Activated CD4-positive, alpha-beta memory T cell treated with anti-CD3 and anti-CD28 coated beads, Interleukin-2, amount 10 ng/mL, durations not matched to agents 7 days and 5 days (primary cell): ENCODE results near the gene SHE. TPM values are rescaled to one million over a fixed set of nuclear protein-coding genes. Genes with fewer than 3 reads are reported as not detected.

Source experiments
- CTCF ChIA-PET: fragments of 350-600 bp; sonication (Branson Sonifier 250); formaldehyde crosslinking; loops from one replicate; lab custom pipeline; 2021; ENCODE audit warnings: antibody characterized with exemption, inconsistent platforms; lab: Charles Lee
- POLR2A ChIA-PET: fragments of 350-600 bp; sonication (Branson Sonifier 250); formaldehyde crosslinking; loops from one replicate; lab custom pipeline; 2021; ENCODE audit warnings: antibody characterized with exemption; lab: Charles Lee
- DNase-seq: peaks from one replicate; pipeline ENCODE4 v3.0.0-alpha.2; 2020
- H3K27ac Mint-ChIP-seq: one replicate; pipeline ENCODE4 v1.8.0; 2021; ENCODE audit warnings: mild to moderate bottlenecking, mixed read lengths
- H3K27me3 Mint-ChIP-seq: one replicate; pipeline ENCODE4 v1.8.0; 2021; ENCODE audit warnings: mixed read lengths
- H3K36me3 Mint-ChIP-seq: one replicate; pipeline ENCODE4 v1.8.0; 2021; ENCODE audit warnings: low read depth, mixed read lengths
- H3K4me1 Mint-ChIP-seq: one replicate; pipeline ENCODE4 v1.8.0; 2021; ENCODE audit warnings: mixed read lengths
- H3K4me3 Mint-ChIP-seq: one replicate; pipeline ENCODE4 v1.8.0; 2021; ENCODE audit warnings: mild to moderate bottlenecking, mixed read lengths
- H3K9me3 Mint-ChIP-seq: one replicate; pipeline ENCODE4 v1.8.0; 2021; ENCODE audit warnings: mixed read lengths
- total RNA-seq, 2 experiments: library from RNA; stranded (reverse); gene quantifications; one replicate each; pipeline ENCODE4 v1.2.3, GENCODE V29; 2021

Gene SHE
- total RNA-seq, 2 experiments from 2014 or later: not detected

DNA sequence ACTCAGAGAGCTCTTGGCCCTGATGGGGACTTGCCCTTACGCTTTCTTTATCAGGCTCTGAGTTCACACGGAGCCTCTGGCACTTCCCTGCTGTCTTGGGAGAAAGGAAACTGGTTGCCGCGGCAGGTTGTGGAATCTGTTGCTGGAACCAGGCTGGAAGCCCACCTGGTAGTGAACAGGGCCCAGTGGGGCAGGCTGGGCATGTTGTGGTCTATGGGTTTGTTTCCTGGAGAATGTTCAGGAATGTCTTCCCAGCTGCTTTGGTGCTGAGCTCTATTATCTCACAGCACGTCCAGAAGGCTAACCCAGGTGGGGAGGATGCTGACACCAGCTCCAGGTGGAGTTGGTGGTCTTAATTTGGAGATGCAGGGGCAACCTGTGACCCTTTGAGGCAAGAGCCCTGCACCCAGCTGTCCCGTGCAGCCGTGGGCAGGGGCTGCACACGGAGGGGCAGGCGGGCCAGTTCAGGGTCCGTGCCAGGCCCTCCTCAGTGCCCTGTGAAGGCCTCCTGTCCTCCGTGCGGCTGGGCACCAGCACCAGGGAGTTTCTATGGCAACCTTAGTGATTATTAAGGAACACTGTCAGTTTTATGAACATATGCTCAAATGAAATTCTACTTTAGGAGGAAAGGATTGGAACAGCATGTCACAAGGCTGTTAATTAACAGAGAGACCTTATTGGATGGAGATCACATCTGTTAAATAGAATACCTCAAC lies 33.5 kb downstream of the SHE start:
- Mint-ChIP-seq H3K36me3 (peaks cover 4% of the 10 kb centered on the region), H3K27ac (no peak overlapping the region)
- POLR2A ChIA-PET: interaction anchor here (0.8 to 2.6 kb wide), 3 partner anchors 24 to 582 kb away, joined by 3 to 9 read pairs (median 5); no protein-coding TSS in a partner anchor

DNA sequence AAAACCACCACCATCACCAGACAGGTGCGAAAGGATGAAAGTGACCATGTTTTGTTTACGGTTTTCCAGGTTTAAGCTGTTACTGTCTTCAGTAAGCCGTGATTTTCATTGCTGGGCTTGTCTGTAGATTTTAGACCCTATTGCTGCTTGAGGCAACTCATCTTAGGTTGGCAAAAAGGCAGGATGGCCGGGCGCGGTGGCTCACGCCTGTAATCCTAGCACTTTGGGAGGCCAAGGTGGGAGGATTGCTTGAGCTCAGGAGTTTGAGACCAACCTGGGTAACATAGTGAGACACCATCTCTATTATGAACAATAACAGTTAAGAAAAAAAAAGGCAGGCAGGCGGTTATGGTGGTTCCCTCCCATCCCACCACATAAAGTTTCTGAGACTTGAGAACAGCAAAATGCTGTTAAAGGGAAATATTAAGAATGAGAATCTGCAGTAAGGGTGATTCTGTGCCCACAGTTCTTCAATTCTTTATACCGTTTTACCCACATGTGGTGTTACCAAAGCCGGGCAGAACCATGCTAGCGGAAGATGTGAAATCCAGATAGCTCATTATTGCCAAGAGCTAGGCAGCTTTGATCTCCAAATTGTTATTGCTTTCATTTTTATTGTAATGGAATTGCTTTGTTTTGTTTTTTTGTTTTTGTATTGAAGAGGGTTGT lies 34.6 kb downstream of the SHE start:
- H3K27ac Mint-ChIP-seq: peak overlapping the region; percentile 60
- CTCF ChIA-PET: interaction anchor here (0.7 to 2.3 kb wide), 16 partner anchors 8 to 141 kb away, joined by 3 to 14 read pairs (median 4); no protein-coding TSS in a partner anchor
- H3K4me3 Mint-ChIP-seq: no peak overlapping the region
- H3K27me3 Mint-ChIP-seq: peaks cover 5% of the 10 kb centered on the region
- H3K9me3 Mint-ChIP-seq: no peaks in the 10 kb centered on the region
- H3K36me3 Mint-ChIP-seq: peaks cover 4% of the 10 kb centered on the region
- peaks cover 58% of the 10 kb centered on the region for H3K4me1 Mint-ChIP-seq
- POLR2A ChIA-PET: interaction anchor here (0.8 to 2.6 kb wide), 8 partner anchors 22 to 583 kb away, joined by 3 to 9 read pairs (median 4); partner anchors contain the start of gene IL6R
- DNase-seq: no peak

More for the DNA sequence above, 33.5 kb downstream of the SHE start:
- CTCF ChIA-PET: interaction anchor here (0.7 to 2.3 kb wide), 9 partner anchors 8 to 216 kb away, joined by 3 to 14 read pairs (median 4); no protein-coding TSS in a partner anchor
- Mint-ChIP-seq H3K27me3 (peaks cover 5% of the 10 kb centered on the region), H3K9me3 (no peaks in the 10 kb centered on the region), H3K4me1 (peaks cover 48% of the 10 kb centered on the region), H3K4me3 (no peak overlapping the region)
- no peak for DNase-seq

DNA sequence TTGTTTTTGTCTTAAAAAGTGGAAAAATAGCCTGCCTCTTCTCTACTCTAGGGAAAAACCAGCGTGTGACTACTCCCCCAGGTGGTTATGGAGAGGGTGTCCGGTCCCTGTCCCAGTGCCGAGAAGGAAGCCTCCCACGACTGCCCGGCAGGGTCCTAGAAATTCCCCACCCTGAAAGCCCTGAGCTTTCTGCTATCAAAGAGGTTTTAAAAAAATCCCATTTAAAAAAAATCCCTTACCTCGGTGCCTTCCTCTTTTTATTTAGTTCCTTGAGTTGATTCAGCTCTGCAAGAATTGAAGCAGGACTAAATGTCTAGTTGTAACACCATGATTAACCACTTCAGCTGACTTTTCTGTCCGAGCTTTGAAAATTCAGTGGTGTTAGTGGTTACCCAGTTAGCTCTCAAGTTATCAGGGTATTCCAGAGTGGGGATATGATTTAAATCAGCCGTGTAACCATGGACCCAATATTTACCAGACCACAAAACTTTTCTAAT lies 35.2 kb downstream of the SHE start:
- Mint-ChIP-seq H3K27me3 (peaks cover 3% of the 10 kb centered on the region), H3K9me3 (no peaks in the 10 kb centered on the region), H3K27ac (peak overlapping the region; percentile 60), H3K4me3 (no peak overlapping the region), H3K36me3 (peaks cover 4% of the 10 kb centered on the region), H3K4me1 (peaks cover 61% of the 10 kb centered on the region)
- ChIA-PET POLR2A (interaction anchor here (0.8 to 2.6 kb wide), 7 partner anchors 22 to 115 kb away, joined by 3 to 9 read pairs (median 4); partner anchors contain the start of gene IL6R), CTCF (interaction anchor here (0.7 to 2.3 kb wide), 12 partner anchors 9 to 141 kb away, joined by 3 to 14 read pairs (median 5); no protein-coding TSS in a partner anchor)
- DNase-seq: no peak

- Mint-ChIP-seq H3K27me3 (peaks cover 3% of the 10 kb centered on the region), H3K27ac (peak overlapping the region; percentile 44), H3K36me3 (peaks cover 4% of the 10 kb centered on the region), H3K9me3 (no peaks in the 10 kb centered on the region), H3K4me3 (no peak overlapping the region), H3K4me1 (peaks cover 65% of the 10 kb centered on the region)
- ChIA-PET POLR2A (interaction anchor here (1.4 to 1.9 kb wide), 4 partner anchors 28 to 118 kb away, joined by 3 to 5 read pairs (median 4); no protein-coding TSS in a partner anchor), CTCF (interaction anchor here (0.9 to 1.8 kb wide), 4 partner anchors 10 to 137 kb away, joined by 3 to 7 read pairs (median 4); no protein-coding TSS in a partner anchor)
- no peak for DNase-seq
Observed at GRCh38 chr1:154466206-154466605, 36.0 kb downstream of the SHE start.

GRCh38 chr1:154465621-154466195 lies 36.5 kb downstream of the SHE start:
- Mint-ChIP-seq H3K27me3 (peaks cover 2% of the 10 kb centered on the region), H3K9me3 (no peaks in the 10 kb centered on the region), H3K36me3 (peaks cover 6% of the 10 kb centered on the region), H3K27ac (peak overlapping the region; percentile 30), H3K4me1 (peaks cover 68% of the 10 kb centered on the region), H3K4me3 (no peak overlapping the region)
- DNase-seq: no peak
- ChIA-PET CTCF (interaction anchor here (0.5 to 1.8 kb wide), 7 partner anchors 10 to 190 kb away, joined by 3 to 7 read pairs (median 3); no protein-coding TSS in a partner anchor), POLR2A (interaction anchor here (0.6 to 1.9 kb wide), 7 partner anchors 45 to 117 kb away, joined by 3 to 5 read pairs (median 3); no protein-coding TSS in a partner anchor)

- H3K4me3 Mint-ChIP-seq: peak overlapping the region; percentile 22
- peaks cover 11% of the 10 kb centered on the region for H3K36me3 Mint-ChIP-seq
- no peaks in the 10 kb centered on the region for H3K9me3 Mint-ChIP-seq
- peaks cover 73% of the 10 kb centered on the region for H3K4me1 Mint-ChIP-seq
- no peaks in the 10 kb centered on the region for H3K27me3 Mint-ChIP-seq
- peak; percentile 79 for DNase-seq
- ChIA-PET CTCF (interaction anchor here (0.7 to 2.1 kb wide), 13 partner anchors 13 to 139 kb away, joined by 3 to 12 read pairs (median 3); partner anchors contain the start of gene ATP8B2), POLR2A (interaction anchor here (0.7 to 2.1 kb wide), 11 partner anchors 12 to 111 kb away, joined by 3 to 9 read pairs (median 3); no protein-coding TSS in a partner anchor)
- H3K27ac Mint-ChIP-seq: peak overlapping the region; percentile 75
Observed at GRCh38 chr1:154463512-154463990, 38.7 kb downstream of the SHE start.

GRCh38 chr1:154460695-154461260 lies 41.4 kb downstream of the SHE start:
- peaks cover 24% of the 10 kb centered on the region for H3K36me3 Mint-ChIP-seq
- CTCF ChIA-PET: interaction anchor here (0.7 to 1.3 kb wide), 3 partner anchors 19 to 115 kb away, joined by 3 to 4 read pairs (median 3); no protein-coding TSS in a partner anchor

GRCh38 chr1:154459080-154459479 lies 43.1 kb downstream of the SHE start:
- Mint-ChIP-seq H3K9me3 (no peaks in the 10 kb centered on the region), H3K27ac (no peak overlapping the region), H3K4me1 (peaks cover 41% of the 10 kb centered on the region), H3K36me3 (peaks cover 27% of the 10 kb centered on the region), H3K27me3 (peaks cover 13% of the 10 kb centered on the region), H3K4me3 (no peak overlapping the region)
- DNase-seq: no peak
- ChIA-PET POLR2A (no interaction called here), CTCF (interaction anchor here (0.9 kb wide), 1 partner anchor 9 kb away, joined by 3 read pairs; no protein-coding TSS in a partner anchor)

More at GRCh38 chr1:154460695-154461260, 41.4 kb downstream of the SHE start:
- DNase-seq: no peak
- no peak overlapping the region for H3K4me3 Mint-ChIP-seq
- H3K27ac Mint-ChIP-seq: no peak overlapping the region
- H3K27me3 Mint-ChIP-seq: peaks cover 6% of the 10 kb centered on the region
- POLR2A ChIA-PET: interaction anchor here (1.0 kb wide), 1 partner anchor 18 kb away, joined by 3 read pairs; no protein-coding TSS in a partner anchor
- no peaks in the 10 kb centered on the region for H3K9me3 Mint-ChIP-seq
- H3K4me1 Mint-ChIP-seq: peaks cover 46% of the 10 kb centered on the region

- ChIA-PET POLR2A (no interaction called here), CTCF (interaction anchor here (0.7 to 1.5 kb wide), 2 partner anchors 9 to 115 kb away, joined by 3 to 4 read pairs; no protein-coding TSS in a partner anchor)
- DNase-seq: no peak
- no peaks in the 10 kb centered on the region for H3K9me3 Mint-ChIP-seq
- H3K4me1 Mint-ChIP-seq: peaks cover 32% of the 10 kb centered on the region
- no peak overlapping the region for H3K4me3 Mint-ChIP-seq
- H3K27ac Mint-ChIP-seq: no peak overlapping the region
- peaks cover 32% of the 10 kb centered on the region for H3K27me3 Mint-ChIP-seq
- H3K36me3 Mint-ChIP-seq: peaks cover 40% of the 10 kb centered on the region
Observed at GRCh38 chr1:154456631-154457030, 45.6 kb downstream of the SHE start.

DNA sequence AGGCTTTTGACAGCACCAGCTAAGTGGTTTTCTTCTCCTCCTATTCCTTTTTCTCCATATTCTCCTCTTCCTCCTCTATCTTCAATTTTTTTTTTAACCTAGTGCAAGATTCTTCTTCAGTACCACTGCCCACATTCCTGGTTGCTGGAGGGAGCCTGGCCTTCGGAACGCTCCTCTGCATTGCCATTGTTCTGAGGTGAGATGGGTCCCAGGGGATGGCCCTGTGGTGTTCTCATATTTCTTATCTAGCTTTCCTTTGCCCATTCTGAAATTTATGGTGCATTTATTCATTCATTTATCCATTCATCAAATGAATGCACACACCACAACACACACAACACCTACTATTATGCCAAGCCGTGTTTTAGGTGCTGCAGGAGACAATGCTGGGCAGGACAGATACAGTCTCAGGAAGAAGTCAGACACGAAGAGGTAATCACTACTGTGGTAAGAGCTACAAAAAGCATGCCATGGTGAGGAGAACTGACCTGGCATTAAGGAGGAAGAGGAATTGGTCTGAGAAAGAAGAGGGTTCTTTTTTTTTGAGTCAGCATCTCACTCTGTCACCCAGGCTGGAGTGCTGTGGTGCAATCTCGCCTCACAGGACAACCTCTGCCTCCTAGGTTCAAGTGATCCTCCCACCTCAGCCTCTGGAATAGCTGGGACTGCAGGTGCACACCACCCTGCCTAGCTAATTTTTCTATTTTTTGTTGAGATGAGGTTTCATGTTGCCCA lies 47.7 kb downstream of the SHE start:
- Mint-ChIP-seq H3K4me1 (peaks cover 20% of the 10 kb centered on the region), H3K36me3 (peaks cover 39% of the 10 kb centered on the region), H3K27ac (no peak overlapping the region), H3K9me3 (no peaks in the 10 kb centered on the region), H3K27me3 (peaks cover 39% of the 10 kb centered on the region), H3K4me3 (no peak overlapping the region)
- ChIA-PET POLR2A (interaction anchor here (1.0 kb wide), 1 partner anchor 18 kb away, joined by 3 read pairs; no protein-coding TSS in a partner anchor), CTCF (interaction anchor here (0.8 to 0.9 kb wide), 2 partner anchors 12 to 110 kb away, joined by 3 to 5 read pairs; no protein-coding TSS in a partner anchor)
- no peak for DNase-seq
